Measurements from ENCODE around the gene GRIK1.

The GRIK1 gene

DNA sequence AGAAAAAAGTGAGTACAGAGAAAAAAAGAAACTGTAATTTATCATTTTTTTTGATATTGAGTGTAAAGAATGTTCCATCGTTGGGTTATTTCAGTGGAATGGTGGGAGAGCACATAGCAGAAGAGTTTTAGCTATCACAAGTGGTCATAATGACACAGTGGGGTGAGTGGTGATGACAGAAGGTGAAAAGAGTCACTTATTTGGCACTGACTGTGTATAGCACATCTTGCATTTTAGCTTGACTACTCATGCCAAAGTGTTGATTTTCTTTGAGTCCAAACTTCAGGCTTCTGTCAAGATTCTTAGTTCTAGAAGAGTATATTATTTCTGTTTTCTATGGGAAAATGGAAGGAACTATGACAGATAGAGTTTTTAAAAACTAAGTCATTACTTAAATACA, 261.2 kb downstream of the GRIK1 start:
- in situ Hi-C loops (cut with MboI; ENCODE audit: low sequenced_read_pairs): no loop called here

DNA sequence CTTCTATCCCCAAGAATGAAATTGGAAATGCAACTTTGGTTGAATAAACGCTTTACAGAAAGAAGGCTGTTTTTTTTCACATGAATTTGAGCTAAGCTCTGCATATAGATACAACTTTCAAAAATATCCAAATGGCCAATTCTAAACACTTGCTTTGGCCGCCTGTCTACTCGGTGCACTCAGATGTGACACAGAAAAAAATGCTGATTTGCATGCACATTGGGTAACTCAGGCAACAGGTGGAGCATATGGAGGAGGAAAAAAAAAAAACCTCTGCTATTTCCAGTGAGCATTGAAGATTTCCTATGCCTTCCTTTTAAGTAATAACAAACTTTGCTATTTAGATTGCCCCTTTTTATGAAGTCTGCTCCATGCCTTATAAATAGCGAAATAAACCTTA, 262.5 kb downstream of the GRIK1 start:
- in situ Hi-C loops (cut with MboI; ENCODE audit: low sequenced_read_pairs): no loop called here

DNA sequence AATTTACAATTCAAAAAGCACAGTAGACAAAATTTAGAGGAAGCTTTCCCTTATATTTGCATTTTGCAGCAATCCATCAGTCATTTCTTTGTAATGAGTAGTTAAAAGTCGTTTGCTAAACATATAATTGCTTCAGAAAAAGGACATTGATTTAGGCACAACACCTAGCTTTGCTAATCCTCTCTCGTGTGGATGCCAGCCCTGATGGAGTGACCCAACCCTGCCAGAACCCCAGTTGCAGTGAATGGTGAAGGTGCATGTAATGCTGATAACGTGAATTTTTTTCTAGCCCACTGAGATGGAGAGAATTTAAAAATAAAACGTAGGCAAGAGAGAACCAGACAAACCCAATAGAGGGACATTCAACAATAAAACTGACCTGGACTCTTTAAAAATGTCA, 263.4 kb downstream of the GRIK1 start:
- in situ Hi-C loops (cut with MboI; ENCODE audit: low sequenced_read_pairs): no loop called here

DNA sequence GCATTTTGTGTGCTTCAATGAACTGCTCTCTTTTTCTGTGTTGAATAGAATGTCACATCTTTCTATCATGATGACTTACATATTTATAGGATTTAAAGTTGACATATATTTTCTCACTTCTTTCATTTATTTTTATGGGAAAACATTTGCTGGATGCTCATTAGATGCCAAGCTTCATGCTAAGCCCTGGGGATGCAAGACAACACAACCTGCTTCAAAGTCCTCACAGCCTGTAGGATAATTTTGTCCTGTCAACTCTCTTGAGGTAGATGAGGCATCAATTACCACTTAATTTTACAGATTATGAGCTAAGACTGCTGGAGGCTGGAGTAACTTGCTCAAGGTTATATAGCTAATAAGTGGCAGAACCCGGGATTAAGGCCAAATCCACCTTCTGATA, 264.3 kb downstream of the GRIK1 start:
- in situ Hi-C loops (cut with MboI; ENCODE audit: low sequenced_read_pairs): no loop called here

DNA sequence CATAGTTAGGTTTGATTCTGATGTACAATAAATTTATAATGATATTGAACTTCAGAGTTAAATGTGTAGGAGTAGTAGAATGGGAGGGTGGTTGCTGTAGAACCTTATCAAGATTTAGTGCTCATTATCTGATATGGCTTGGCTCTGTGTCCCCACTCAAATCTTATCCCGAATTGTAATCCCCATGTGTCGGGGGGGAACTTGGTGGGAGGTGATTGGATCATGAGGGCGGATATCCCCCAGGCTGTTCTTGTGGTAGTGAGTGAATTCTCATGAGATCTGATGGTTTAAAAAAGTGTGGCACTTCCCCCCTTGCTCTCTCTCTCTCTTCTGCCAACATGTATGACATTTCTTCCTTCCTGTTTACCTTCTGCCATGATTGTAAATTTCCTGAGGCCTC, 265.5 kb downstream of the GRIK1 start:
- in situ Hi-C loops (cut with MboI; ENCODE audit: low sequenced_read_pairs): no loop called here

DNA sequence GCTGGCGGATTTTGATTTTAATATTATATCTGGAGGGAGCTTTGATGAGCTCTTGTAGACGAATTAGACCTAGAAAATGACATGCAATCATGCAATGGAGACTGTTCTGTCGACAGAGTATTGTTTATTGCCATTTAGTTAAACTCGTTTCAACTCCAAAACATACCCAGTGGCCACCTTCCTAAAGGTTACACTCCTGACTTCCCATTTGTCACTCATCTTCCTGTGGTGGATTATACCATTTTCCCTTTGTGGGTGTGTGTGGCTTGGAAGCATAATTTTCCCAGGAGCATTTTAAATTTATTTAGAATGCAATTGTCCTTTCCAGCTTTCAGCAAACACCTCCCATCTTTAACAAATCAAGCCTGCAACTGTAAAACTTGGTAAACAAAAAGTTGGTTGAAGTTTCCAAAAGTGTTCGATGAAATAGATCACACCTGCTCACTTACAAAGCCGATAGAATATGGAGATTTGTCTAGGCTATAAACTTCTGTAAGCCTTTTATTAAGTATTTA, 266.6 kb downstream of the GRIK1 start:
- in situ Hi-C loops (cut with MboI; ENCODE audit: low sequenced_read_pairs): no loop called here

DNA sequence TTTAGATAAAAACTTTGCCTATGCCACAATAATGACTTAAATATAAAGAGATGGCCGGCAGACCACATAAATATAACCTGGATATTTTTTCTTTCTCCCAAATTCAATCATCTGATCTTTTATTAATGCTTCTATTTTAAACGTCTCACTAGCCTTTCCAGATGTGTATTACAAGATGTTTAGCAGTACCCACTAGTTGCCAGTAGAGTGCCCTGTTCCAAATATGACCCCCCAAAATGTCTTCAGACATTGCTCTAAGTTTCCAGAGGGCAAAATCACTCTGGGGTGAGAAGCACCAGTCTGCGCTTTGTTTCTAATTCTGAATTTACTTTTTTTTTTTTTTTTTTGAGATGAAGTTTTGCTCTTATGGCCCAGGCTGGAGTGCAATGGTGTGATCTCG, 268.1 kb downstream of the GRIK1 start:
- in situ Hi-C loops (cut with MboI; ENCODE audit: low sequenced_read_pairs): no loop called here

DNA sequence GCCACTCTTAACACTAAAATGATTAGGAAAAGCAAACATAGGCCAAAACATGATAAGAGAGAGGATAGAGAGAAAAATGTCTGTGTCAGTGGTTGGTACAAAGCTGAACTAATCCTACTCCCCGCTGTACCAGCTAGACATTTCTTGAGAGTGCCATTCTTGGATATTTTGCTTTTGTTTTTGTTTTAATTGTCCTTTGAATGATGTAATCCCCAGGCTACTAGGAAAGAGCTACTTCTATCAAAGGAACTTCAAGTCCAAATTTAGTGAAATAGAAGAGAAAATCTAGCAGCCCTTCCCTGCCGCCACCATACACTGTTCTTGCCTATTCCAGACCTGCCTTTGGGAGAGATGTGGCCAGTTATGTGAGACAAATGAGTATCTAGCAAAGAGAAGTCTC, 269.6 kb downstream of the GRIK1 start:
- in situ Hi-C loops (cut with MboI; ENCODE audit: low sequenced_read_pairs): no loop called here

DNA sequence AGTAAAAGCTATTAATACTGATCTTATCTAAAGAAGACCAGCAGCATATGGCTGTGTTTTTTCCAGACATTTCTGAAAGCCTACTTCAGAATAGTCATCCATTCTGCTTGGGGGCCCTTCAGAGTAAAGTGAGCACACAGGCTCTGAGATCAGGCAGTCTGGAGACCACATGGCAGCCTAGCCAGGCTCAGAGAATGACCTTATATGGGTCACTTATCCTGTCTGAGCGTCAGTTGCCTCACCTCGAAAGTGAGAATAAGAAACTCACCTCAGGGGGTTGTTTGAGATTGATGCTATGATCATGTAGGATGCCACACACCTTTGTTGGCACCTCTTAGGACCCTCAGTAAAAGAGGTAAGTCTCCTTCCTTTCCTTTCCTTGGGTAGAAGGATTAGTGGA, 270.4 kb downstream of the GRIK1 start:
- in situ Hi-C loops (cut with MboI; ENCODE audit: low sequenced_read_pairs): no loop called here

DNA sequence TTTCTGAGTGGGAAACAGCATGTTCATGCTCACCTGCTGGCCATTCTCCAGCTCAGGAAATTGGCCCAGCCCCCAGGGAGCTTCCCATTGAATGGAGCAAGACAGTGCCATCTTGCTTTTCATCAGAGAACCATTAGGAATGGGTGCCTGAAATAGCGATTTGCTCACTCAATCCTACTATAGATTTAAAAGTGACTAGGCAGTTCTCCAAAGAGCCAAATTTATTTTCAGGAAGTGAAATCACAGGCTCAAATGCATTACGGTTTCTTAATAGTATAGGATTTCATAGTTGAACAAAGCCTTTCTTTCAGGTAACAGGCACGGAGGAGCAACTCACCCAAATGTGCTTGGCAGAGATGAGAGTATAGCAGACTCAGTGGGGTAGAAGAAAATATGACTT, 272.1 kb downstream of the GRIK1 start:
- in situ Hi-C loops (cut with MboI; ENCODE audit: low sequenced_read_pairs): no loop called here

DNA sequence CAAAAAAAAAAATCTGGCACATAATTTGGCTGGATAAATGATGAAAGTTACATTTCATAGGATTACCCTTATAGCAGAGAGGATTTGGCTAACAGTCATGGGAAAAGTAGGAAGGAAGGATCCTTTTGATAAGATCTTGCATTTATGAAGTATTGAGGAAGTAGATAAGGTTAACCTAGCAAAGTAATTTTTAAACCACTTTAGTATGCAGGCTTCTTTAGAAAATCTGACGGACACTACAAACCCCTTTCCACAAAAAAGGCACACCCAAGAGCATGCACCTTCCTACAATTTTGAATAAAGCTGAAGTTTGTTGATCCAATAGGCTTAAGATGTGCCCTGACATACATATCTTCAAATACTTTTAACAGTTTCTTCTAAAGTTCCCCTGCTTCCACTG, 275.2 kb downstream of the GRIK1 start:
- in situ Hi-C loops (cut with MboI; ENCODE audit: low sequenced_read_pairs): no loop called here

DNA sequence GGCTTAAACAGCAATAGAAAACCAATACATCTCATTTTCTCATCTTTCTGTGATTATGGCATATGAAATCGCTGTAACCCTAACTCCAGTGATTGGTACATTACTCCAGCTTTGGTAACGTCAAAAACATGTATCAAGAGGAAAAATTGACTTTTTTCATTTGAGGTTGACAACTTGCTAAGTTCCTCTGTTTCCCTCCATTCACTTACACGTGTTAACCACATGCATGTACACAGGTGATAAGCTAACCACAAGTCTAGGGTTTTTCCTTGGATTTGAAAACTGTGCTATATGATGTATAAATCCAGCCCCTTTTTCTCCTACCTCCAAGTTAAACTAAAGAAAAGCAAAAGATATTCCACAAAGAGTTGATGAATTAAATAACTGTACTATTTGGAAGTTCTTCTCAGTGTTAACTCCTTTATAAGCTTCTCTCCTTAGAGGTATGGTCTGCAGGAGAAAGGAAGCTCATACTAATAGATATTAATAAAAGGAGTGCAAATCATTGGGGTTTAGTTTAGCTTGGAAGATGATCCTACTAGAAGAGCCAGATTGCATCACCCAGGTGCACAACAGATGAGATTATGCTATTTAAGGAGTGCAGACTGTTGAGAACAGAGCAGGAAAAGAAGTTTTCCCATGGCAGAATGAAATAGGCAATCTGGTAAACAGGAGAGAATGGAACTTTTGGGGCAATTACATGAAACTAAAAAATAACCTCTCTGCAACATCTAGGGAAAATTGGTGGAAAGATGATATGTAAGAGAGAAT, 277.9 kb downstream of the GRIK1 start:
- in situ Hi-C loops (cut with MboI; ENCODE audit: low sequenced_read_pairs): no loop called here

DNA sequence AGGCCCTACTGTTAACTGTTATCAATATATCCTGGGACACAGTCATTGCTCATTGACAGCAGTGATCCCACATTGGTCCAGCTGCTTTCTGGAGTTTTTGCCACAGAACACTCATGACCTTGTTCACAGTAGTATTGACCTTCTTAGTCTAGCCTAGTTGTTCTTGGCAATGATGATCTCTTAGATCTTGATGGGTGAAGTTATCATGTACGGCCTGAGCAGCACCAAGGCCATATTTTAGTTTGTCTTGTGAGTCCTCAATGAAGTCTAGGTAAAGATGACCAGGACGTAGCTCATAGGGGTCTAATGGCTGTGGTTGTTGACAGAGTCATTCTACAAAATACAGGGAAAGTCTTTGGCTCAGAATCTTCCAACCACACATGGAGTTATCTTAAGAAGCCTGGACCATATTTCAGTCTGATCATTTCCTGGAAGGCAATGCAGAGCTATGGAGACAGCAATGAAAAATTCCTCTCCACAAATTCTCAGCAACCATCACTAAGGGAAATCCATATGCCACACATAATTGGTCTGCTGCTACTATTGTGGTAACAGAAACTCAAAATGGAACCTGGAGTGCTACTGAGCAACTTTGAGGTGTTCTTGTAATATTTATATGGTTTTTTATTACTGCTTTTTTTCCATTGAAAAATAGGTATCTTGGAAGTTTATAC, 279.6 kb downstream of the GRIK1 start:
- in situ Hi-C loops (cut with MboI; ENCODE audit: low sequenced_read_pairs): no loop called here

DNA sequence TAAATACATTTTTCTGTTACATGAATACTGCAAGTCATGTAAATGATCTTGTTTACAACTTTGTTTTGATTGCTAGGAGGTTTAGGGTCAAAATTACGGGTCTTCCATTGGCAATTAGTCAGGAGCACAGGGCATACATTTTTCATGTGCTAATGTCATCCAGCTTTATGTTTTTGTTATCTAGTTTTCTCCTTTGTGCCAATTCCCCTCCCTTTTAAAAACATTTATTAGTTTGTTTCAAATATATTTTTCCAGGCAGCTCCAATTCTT, 280.9 kb downstream of the GRIK1 start:
- in situ Hi-C loops (cut with MboI; ENCODE audit: low sequenced_read_pairs): no loop called here

DNA sequence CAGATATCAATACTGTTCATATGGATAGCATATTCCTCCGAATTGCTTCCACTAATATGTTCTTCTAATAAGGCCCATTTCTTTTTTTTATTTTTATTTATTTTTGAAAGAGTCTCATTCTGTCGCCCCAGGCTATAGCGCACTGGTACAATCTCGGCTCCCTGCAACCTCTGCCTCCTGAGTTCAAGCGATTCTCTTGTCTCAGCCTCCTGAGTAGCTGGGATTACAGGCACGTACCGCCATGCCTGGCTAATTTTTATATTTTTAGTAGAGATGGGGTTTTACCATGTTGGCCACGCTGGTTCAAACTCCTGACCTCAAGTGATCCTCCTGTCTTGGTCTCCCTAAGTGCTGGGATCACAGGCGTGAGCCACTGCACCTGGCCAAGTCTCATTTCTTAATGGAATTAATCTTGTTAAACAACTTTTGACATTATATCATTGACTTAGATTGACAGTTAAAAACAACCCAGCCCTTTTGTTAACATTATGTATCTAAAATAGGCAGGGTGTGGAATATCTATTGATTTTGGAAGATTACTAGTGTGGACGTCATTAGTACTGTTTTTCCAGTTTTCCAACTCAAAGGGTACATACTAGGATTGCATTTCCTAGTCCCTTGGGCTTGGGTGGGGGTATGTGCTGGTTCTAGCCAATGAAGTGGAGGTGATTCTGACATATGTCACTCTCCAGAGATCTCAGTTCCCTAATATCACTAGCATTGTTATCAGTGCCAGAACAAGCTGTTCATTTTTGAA, 281.4 kb downstream of the GRIK1 start:
- in situ Hi-C loops (cut with MboI; ENCODE audit: low sequenced_read_pairs): no loop called here

DNA sequence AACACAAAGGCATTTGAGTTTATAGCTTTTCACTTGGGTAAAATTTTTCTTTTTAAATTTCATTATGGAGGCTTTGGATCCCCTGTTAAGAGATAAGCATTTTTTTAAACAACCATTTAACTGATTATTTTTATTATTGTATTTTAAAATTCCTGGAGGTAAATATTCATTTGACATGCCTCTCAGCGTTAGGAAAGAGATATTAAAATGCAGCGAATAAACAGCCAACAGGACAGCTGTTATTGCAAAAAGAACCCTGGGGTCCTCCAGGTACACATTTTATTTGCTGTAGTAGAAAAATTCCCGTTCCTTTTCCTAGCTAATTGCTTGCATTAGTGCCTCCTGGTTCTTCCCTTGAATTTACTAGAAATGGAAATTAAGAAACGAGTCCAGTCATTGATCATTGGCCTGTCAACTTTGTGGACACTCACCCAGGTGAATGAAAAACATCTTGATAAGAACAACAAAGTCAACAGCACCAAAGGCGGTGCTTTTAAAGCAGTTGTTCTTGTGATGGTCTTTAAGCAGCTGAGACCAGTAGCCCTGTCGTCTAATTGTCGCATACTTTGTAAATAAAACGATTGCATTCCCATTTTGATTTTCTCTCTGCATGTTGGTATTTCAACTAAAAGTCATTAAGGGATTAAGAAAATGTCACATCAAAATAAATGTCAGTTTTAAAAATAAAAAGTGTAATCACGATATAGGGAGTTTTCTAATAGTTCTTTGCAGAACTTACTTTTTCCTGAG, 282.4 kb downstream of the GRIK1 start:
- in situ Hi-C loops (cut with MboI; ENCODE audit: low sequenced_read_pairs): no loop called here

DNA sequence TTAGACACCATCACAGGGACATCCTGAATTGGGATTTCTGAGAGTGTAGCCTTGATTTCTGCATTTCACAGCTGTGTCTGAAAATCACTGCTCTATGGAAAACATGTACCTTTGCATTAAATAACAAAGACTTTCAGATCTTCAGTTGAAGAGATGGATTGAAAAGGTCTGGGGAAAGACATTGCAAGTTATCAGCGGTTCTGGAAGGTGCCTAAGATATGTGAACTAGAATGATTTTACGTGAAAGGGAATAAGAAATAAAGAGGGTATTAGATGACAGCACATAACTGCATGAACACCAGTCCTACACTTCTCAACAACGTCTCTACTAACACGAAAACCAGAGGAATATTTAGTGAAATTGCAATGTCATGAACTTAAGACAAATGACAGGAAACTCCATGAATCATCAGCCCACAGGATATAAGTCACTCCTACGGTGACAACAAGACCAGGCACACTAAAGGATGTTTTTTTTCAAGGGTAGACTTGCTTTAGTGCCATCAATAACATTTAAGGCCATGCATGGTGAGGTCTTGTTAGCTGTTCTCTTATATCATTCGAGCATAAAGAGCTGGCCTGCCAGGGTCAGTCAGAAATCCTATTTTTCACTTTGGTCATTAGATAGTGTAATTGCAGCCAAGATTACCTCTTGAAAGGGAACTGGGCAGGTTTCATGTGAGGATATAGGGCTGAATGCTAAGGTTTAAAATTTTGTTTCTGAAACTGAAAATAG, 283.1 kb downstream of the GRIK1 start:
- in situ Hi-C loops (cut with MboI; ENCODE audit: low sequenced_read_pairs): no loop called here

DNA sequence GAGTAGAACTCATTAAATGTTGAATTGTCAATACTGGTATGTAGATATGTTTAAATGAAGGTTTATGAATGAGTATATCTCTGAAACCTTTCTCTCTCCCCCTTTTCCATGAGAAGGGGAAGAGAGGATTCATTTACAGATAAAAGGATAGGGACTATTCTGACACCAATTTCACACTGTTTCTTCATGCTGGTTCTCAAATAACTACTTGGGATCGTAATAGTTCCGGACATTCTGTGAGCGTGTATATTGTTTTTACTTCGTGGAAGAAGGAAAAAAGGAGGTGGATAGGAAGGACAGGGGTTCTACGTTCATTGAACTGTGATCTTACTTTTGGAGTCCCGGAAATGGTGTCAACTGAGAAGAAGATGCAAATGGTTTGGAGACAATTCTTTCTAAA, 284.2 kb downstream of the GRIK1 start:
- in situ Hi-C loops (cut with MboI; ENCODE audit: low sequenced_read_pairs): no loop called here

DNA sequence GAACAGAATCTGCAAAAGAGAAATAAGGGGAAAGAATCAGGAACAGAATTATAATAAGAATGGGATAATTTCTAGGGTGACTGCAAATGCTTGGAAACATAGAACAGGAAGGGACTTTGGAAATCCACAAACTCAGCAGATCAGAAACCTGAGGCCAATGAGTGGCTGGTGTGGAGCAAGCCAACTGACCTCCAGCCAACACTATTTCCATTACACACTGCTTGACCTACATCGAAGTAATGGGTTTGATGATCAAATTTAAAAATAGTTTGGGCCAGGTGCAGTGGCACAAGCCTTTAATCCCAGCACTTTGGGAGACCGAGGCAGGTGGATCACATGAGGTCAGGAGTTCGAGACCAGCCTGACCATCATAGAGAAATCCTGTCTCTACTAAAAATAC, 284.9 kb downstream of the GRIK1 start:
- in situ Hi-C loops (cut with MboI; ENCODE audit: low sequenced_read_pairs): no loop called here

DNA sequence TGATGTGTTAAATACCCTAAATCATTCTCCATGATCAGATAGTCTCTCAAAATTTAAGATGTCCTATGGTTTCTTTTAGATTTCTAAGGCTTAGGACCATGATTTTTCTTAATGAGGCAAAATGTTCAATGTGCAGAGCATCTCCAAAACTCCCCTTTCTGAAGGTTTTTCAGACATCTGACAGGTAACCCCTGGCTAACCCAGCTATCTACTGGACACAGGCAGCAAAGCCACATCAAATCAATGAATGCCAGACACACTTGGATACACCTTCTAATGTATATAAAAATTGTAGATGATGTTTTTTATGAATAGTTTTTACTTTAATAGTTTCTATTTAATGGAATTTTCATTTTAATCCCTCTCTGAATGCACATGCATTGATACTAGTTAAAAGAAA, 285.6 kb downstream of the GRIK1 start:
- in situ Hi-C loops (cut with MboI; ENCODE audit: low sequenced_read_pairs): no loop called here
